ENCODE data around the gene CMC1.

DNA sequence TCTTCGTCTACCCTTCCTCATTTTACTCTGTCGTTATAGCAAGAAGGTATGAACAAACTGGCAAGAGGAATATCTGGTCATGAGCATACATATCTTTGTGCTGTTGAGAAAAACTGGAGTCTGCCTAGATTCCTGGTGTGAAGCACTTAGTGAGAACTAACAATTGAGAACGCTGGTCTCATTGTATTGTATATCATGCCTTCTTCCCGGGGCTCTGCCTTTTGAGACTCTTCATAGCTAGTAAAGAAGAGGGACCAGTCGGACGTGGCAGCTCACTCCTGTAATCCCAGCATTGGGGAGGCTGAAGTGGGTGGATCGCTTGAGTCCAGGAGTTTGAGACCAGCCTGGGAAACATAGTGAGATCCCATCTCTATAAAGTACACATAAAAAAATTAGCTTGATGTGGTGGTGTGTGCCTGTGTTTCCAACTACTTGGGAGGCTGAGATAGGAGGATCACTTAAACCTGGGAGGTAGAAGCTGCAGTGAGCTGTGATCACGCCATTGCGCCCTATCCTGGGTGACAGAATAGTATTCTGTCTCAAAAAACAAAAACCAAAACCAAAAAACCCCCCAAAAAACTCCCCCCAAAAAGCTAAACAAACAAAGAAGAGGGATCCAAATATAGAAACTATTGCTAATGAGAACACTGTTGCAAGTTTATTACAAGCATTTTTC lies 11.8 kb downstream of the CMC1 start:
- TF ChIP-seq STAG1 (CRISPR knock-in tag; IDR thresholded peaks at IDR 0.05; ENCODE audit: borderline replicate concordance), result no peak
- TF ChIP-seq, protein P1, sequence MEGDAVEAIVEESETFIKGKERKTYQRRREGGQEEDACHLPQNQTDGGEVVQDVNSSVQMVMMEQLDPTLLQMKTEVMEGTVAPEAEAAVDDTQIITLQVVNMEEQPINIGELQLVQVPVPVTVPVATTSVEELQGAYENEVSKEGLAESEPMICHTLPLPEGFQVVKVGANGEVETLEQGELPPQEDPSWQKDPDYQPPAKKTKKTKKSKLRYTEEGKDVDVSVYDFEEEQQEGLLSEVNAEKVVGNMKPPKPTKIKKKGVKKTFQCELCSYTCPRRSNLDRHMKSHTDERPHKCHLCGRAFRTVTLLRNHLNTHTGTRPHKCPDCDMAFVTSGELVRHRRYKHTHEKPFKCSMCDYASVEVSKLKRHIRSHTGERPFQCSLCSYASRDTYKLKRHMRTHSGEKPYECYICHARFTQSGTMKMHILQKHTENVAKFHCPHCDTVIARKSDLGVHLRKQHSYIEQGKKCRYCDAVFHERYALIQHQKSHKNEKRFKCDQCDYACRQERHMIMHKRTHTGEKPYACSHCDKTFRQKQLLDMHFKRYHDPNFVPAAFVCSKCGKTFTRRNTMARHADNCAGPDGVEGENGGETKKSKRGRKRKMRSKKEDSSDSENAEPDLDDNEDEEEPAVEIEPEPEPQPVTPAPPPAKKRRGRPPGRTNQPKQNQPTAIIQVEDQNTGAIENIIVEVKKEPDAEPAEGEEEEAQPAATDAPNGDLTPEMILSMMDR (IDR thresholded peaks at IDR 0.05 in 2 of 3, conservative IDR thresholded peaks at IDR 0.05 in 1 of 3; ENCODE audit: insufficient read depth in 2 of 3, low read depth in 1 of 3, low read length in 3 of 3), result no peak
- no peak for TF ChIP-seq NFE2L1 (tag; IDR thresholded peaks at IDR 0.05; ENCODE audit: borderline replicate concordance, low read depth)
- no peak for TF ChIP-seq BRCA1 (IDR thresholded peaks at IDR 0.05)
- TF ChIP-seq BRCA1 (CRISPR knock-in tag; IDR thresholded peaks at IDR 0.05), result no peak
- TF ChIP-seq, protein P2, sequence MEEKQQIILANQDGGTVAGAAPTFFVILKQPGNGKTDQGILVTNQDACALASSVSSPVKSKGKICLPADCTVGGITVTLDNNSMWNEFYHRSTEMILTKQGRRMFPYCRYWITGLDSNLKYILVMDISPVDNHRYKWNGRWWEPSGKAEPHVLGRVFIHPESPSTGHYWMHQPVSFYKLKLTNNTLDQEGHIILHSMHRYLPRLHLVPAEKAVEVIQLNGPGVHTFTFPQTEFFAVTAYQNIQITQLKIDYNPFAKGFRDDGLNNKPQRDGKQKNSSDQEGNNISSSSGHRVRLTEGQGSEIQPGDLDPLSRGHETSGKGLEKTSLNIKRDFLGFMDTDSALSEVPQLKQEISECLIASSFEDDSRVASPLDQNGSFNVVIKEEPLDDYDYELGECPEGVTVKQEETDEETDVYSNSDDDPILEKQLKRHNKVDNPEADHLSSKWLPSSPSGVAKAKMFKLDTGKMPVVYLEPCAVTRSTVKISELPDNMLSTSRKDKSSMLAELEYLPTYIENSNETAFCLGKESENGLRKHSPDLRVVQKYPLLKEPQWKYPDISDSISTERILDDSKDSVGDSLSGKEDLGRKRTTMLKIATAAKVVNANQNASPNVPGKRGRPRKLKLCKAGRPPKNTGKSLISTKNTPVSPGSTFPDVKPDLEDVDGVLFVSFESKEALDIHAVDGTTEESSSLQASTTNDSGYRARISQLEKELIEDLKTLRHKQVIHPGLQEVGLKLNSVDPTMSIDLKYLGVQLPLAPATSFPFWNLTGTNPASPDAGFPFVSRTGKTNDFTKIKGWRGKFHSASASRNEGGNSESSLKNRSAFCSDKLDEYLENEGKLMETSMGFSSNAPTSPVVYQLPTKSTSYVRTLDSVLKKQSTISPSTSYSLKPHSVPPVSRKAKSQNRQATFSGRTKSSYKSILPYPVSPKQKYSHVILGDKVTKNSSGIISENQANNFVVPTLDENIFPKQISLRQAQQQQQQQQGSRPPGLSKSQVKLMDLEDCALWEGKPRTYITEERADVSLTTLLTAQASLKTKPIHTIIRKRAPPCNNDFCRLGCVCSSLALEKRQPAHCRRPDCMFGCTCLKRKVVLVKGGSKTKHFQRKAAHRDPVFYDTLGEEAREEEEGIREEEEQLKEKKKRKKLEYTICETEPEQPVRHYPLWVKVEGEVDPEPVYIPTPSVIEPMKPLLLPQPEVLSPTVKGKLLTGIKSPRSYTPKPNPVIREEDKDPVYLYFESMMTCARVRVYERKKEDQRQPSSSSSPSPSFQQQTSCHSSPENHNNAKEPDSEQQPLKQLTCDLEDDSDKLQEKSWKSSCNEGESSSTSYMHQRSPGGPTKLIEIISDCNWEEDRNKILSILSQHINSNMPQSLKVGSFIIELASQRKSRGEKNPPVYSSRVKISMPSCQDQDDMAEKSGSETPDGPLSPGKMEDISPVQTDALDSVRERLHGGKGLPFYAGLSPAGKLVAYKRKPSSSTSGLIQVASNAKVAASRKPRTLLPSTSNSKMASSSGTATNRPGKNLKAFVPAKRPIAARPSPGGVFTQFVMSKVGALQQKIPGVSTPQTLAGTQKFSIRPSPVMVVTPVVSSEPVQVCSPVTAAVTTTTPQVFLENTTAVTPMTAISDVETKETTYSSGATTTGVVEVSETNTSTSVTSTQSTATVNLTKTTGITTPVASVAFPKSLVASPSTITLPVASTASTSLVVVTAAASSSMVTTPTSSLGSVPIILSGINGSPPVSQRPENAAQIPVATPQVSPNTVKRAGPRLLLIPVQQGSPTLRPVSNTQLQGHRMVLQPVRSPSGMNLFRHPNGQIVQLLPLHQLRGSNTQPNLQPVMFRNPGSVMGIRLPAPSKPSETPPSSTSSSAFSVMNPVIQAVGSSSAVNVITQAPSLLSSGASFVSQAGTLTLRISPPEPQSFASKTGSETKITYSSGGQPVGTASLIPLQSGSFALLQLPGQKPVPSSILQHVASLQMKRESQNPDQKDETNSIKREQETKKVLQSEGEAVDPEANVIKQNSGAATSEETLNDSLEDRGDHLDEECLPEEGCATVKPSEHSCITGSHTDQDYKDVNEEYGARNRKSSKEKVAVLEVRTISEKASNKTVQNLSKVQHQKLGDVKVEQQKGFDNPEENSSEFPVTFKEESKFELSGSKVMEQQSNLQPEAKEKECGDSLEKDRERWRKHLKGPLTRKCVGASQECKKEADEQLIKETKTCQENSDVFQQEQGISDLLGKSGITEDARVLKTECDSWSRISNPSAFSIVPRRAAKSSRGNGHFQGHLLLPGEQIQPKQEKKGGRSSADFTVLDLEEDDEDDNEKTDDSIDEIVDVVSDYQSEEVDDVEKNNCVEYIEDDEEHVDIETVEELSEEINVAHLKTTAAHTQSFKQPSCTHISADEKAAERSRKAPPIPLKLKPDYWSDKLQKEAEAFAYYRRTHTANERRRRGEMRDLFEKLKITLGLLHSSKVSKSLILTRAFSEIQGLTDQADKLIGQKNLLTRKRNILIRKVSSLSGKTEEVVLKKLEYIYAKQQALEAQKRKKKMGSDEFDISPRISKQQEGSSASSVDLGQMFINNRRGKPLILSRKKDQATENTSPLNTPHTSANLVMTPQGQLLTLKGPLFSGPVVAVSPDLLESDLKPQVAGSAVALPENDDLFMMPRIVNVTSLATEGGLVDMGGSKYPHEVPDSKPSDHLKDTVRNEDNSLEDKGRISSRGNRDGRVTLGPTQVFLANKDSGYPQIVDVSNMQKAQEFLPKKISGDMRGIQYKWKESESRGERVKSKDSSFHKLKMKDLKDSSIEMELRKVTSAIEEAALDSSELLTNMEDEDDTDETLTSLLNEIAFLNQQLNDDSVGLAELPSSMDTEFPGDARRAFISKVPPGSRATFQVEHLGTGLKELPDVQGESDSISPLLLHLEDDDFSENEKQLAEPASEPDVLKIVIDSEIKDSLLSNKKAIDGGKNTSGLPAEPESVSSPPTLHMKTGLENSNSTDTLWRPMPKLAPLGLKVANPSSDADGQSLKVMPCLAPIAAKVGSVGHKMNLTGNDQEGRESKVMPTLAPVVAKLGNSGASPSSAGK (IDR thresholded peaks at IDR 0.05), result no peak
- TF ChIP-seq SRF (CRISPR knock-in tag; IDR thresholded peaks at IDR 0.05), result no peak
- TF ChIP-seq ZSCAN29 (IDR thresholded peaks at IDR 0.05), result no peak
- no peak for TF ChIP-seq TAL1 (IDR thresholded peaks at IDR 0.05)
- no peak for TF ChIP-seq IRF2 (CRISPR knock-in tag; IDR thresholded peaks at IDR 0.05)
- TF ChIP-seq SUPT5H (IDR thresholded peaks at IDR 0.05), result no peak
